ENCODE results near the gene EXOC3L1.

Gene EXOC3L1

DNA sequence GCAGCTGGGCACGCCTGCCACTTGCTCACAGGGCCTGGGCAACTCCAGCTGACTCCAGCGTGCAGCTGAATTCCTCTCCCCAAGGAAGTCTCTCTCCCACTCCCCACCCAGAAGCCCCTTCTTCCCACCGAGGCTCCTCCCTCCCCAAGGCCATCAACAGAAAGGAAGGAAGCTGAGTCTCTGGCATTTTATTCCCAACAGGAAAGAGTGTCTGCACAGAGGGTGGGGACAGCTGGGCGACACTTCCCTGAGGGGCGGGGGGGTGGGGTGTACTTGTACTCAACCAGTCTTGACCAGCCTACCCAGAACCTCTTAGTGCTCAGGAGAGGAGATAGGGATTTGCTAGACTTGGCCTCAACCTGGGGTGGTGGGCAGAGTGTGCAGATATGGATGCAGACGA, at the start of gene EXOC3L1:
Gene EXOC3L1 (minus strand): TSS at position 96 of the 400 bp plus-strand sequence. CDS start 460 bp downstream, outside the sequence.
- TF ChIP-seq USF1 (IDR thresholded peaks at IDR 0.05), result no peak

GRCh38 chr16:67238806-67239470, 49.0 kb upstream of the EXOC3L1 start:
- no peak for TF ChIP-seq ZBTB7A (IDR thresholded peaks at IDR 0.05; ENCODE audit: low read depth)
- TF ChIP-seq FOXM1 (IDR thresholded peaks at IDR 0.05; ENCODE audit: borderline replicate concordance, low read depth), result no peak
- no peak for TF ChIP-seq EGR1 (IDR thresholded peaks at IDR 0.05)
- TF ChIP-seq YY1 (IDR thresholded peaks at IDR 0.05; ENCODE audit: low read depth), result no peak
- no peak for TF ChIP-seq TCF12 (IDR thresholded peaks at IDR 0.05; ENCODE audit: low read depth)
- no peak for TF ChIP-seq TAF1 (IDR thresholded peaks at IDR 0.05; ENCODE audit: low read depth)
- no peak for TF ChIP-seq REST (IDR thresholded peaks at IDR 0.05; ENCODE audit: low read depth)
- no peak for TF ChIP-seq NFIC (IDR thresholded peaks at IDR 0.05)
- TF ChIP-seq CEBPB (IDR thresholded peaks at IDR 0.05), result no peak
- TF ChIP-seq CREB1 (IDR thresholded peaks at IDR 0.05; ENCODE audit: low read depth), result no peak
- TF ChIP-seq TEAD4 (IDR thresholded peaks at IDR 0.05), result no peak

- TF ChIP-seq CREB1 (IDR thresholded peaks at IDR 0.05; ENCODE audit: low read depth), result no peak
- TF ChIP-seq MAX (IDR thresholded peaks at IDR 0.05), result no peak
- no peak for TF ChIP-seq TAF1 (IDR thresholded peaks at IDR 0.05; ENCODE audit: low read depth)
- no peak for TF ChIP-seq TEAD4 (IDR thresholded peaks at IDR 0.05)
- TF ChIP-seq YY1 (IDR thresholded peaks at IDR 0.05; ENCODE audit: low read depth), result no peak
- no peak for TF ChIP-seq USF1 (IDR thresholded peaks at IDR 0.05)
These were observed 48.3 kb upstream of the EXOC3L1 start for GRCh38 chr16:67238278-67238575.

- TF ChIP-seq CREB1 (IDR thresholded peaks at IDR 0.05; ENCODE audit: low read depth) (no peak), RAD21 (IDR thresholded peaks at IDR 0.05; ENCODE audit: low read depth) (no peak), NFIC (IDR thresholded peaks at IDR 0.05) (no peak), TEAD4 (IDR thresholded peaks at IDR 0.05) (no peak), MAX (IDR thresholded peaks at IDR 0.05) (no peak), FOXM1 (IDR thresholded peaks at IDR 0.05; ENCODE audit: borderline replicate concordance, low read depth) (no peak), REST (IDR thresholded peaks at IDR 0.05; ENCODE audit: low read depth) (no peak), EGR1 (IDR thresholded peaks at IDR 0.05) (no peak), CEBPB (IDR thresholded peaks at IDR 0.05) (no peak), TAF1 (IDR thresholded peaks at IDR 0.05; ENCODE audit: low read depth) (no peak), USF1 (IDR thresholded peaks at IDR 0.05) (no peak), YY1 (IDR thresholded peaks at IDR 0.05; ENCODE audit: low read depth) (no peak), TCF12 (IDR thresholded peaks at IDR 0.05; ENCODE audit: low read depth) (no peak), EP300 (IDR thresholded peaks at IDR 0.05; ENCODE audit: borderline replicate concordance) (no peak), ZBTB7A (IDR thresholded peaks at IDR 0.05; ENCODE audit: low read depth) (no peak)
These were observed 47.7 kb upstream of the EXOC3L1 start for GRCh38 chr16:67237396-67238277.

- TF ChIP-seq USF1 (IDR thresholded peaks at IDR 0.05), result no peak
- no peak for TF ChIP-seq EP300 (IDR thresholded peaks at IDR 0.05; ENCODE audit: borderline replicate concordance)
- TF ChIP-seq ZBTB7A (IDR thresholded peaks at IDR 0.05; ENCODE audit: low read depth), result no peak
- no peak for TF ChIP-seq EGR1 (IDR thresholded peaks at IDR 0.05)
- TF ChIP-seq TAF1 (IDR thresholded peaks at IDR 0.05; ENCODE audit: low read depth), result no peak
- no peak for TF ChIP-seq TEAD4 (IDR thresholded peaks at IDR 0.05)
- no peak for TF ChIP-seq CREB1 (IDR thresholded peaks at IDR 0.05; ENCODE audit: low read depth)
- no peak for TF ChIP-seq RAD21 (IDR thresholded peaks at IDR 0.05; ENCODE audit: low read depth)
These were observed 46.8 kb upstream of the EXOC3L1 start for GRCh38 chr16:67236563-67237395.
